DOHH2 (cell line): Measurements from ENCODE around the gene LRRC1.

Experiments used
- H3F3A ChIP-seq: fragments of 200-600 bp; sonication (generic), shearing (Covaris generic); 2 replicates; pipeline ENCODE4 v1.6.0; 2016; ENCODE audit warnings: antibody characterized with exemption, mild to moderate bottlenecking; ENCODE audit not compliant: control insufficient read depth, insufficient read depth
- H3K27ac ChIP-seq: fragments of 200-600 bp; sonication (generic); 2 replicates; pipeline ENCODE4 v1.5.1; 2014; ENCODE audit warnings: low read depth, mild to moderate bottlenecking, low read length, moderate library complexity
- H3K27me3 ChIP-seq: fragments of 200-600 bp; sonication (generic); 2 replicates; pipeline ENCODE4 v1.6.1; 2014; ENCODE audit warnings: mild to moderate bottlenecking, low read length, mixed read lengths; ENCODE audit not compliant: control insufficient read depth
- H3K36me3 ChIP-seq: fragments of 200-600 bp; sonication (generic); 2 replicates; pipeline ENCODE4 v1.6.1; 2014; ENCODE audit warnings: mild to moderate bottlenecking, low read length, moderate library complexity, mixed read lengths; ENCODE audit not compliant: control insufficient read depth
- H3K4me1 ChIP-seq: fragments of 200-600 bp; sonication (generic); 2 replicates; pipeline ENCODE4 v1.6.1; 2014; ENCODE audit warnings: mild to moderate bottlenecking, low read length, mixed read lengths; ENCODE audit not compliant: control insufficient read depth
- H3K4me2 ChIP-seq: fragments of 200-600 bp; sonication (generic); 2 replicates; pipeline ENCODE4 v1.6.0; 2014; ENCODE audit warnings: mild to moderate bottlenecking, low read length, moderate library complexity
- H3K4me3 ChIP-seq: fragments of 200-600 bp; sonication (generic); 2 replicates; pipeline ENCODE4 v1.5.1; 2014; ENCODE audit warnings: mild to moderate bottlenecking, low read length, mixed read lengths
- H3K79me2 ChIP-seq: fragments of 200-600 bp; sonication (generic); 2 replicates; pipeline ENCODE4 v1.6.1; 2014; ENCODE audit warnings: mild to moderate bottlenecking, low read length, mixed read lengths; ENCODE audit not compliant: control insufficient read depth
- H3K9me2 ChIP-seq: fragments of 200-600 bp; sonication (generic); replicated peaks from 2 replicates; pipeline ENCODE4 v1.6.1; 2014; ENCODE audit warnings: mild to moderate bottlenecking, low read length, mixed read lengths; ENCODE audit not compliant: control insufficient read depth
- H3K9me3 ChIP-seq: fragments of 200-600 bp; sonication (generic); 2 replicates; pipeline ENCODE4 v1.6.1; 2014; ENCODE audit warnings: antibody characterized with exemption, low read length, mixed read lengths; ENCODE audit not compliant: control insufficient read depth, insufficient read depth
- H4K20me1 ChIP-seq: fragments of 200-600 bp; sonication (generic); 2 replicates; pipeline ENCODE4 v1.6.0; 2014; ENCODE audit warnings: low read depth, mild to moderate bottlenecking, antibody characterized with exemption, low read length, moderate library complexity; ENCODE audit not compliant: control insufficient read depth, insufficient read depth
- EZH2phosphoT487 ChIP-seq: fragments of 200-600 bp; sonication (generic); IDR thresholded peaks from 2 replicates; pipeline ENCODE4 v1.6.1; 2017; ENCODE audit warnings: borderline replicate concordance, mild to moderate bottlenecking, antibody characterized with exemption, low read length, moderate library complexity, mixed read lengths
- TF ChIP-seq, protein P1 (sequence below): fragments of 200-600 bp; sonication (generic); IDR thresholded peaks from one replicate; pipeline ENCODE4 v1.5.1; 2014; ENCODE audit warnings: antibody characterized with exemption, mild to moderate bottlenecking, low read depth, low read length; ENCODE audit not compliant: poor library complexity, severe bottlenecking

Gene LRRC1

DNA sequence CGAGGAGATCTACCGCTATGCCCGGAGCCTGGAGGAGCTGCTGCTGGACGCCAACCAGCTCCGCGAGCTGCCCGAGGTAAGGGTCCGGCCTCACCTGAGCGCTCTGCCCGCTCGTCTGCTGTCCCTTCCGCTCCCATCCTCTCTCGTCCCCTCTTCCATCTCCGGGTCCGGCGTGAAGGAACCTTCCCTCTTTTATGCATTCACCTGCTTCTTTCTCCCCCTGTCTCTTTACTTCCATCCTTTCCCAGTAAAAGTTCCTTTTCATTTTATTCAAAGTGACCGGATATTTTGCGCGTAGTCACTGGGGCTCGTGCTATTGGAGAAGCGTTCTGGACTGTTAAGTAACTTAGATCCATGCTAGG is 516 bp downstream of the LRRC1 start:
- Histone ChIP-seq H3K79me2 (peaks cover 18% of the 10 kb centered on the region), H3K4me2 (peak overlapping the region; percentile 89), H3F3A (no peaks in the 10 kb centered on the region), H3K27me3 (peaks cover 16% of the 10 kb centered on the region), H4K20me1 (no peaks in the 10 kb centered on the region), H3K36me3 (no peaks in the 10 kb centered on the region), H3K27ac (no peak overlapping the region), H3K9me2 (no peaks in the 10 kb centered on the region), H3K4me3 (peak overlapping the region; percentile 79), H3K4me1 (peaks cover 21% of the 10 kb centered on the region), H3K9me3 (no peaks in the 10 kb centered on the region)
- TF ChIP-seq, protein P1, sequence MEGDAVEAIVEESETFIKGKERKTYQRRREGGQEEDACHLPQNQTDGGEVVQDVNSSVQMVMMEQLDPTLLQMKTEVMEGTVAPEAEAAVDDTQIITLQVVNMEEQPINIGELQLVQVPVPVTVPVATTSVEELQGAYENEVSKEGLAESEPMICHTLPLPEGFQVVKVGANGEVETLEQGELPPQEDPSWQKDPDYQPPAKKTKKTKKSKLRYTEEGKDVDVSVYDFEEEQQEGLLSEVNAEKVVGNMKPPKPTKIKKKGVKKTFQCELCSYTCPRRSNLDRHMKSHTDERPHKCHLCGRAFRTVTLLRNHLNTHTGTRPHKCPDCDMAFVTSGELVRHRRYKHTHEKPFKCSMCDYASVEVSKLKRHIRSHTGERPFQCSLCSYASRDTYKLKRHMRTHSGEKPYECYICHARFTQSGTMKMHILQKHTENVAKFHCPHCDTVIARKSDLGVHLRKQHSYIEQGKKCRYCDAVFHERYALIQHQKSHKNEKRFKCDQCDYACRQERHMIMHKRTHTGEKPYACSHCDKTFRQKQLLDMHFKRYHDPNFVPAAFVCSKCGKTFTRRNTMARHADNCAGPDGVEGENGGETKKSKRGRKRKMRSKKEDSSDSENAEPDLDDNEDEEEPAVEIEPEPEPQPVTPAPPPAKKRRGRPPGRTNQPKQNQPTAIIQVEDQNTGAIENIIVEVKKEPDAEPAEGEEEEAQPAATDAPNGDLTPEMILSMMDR: no peak
- TF ChIP-seq EZH2phosphoT487: no peak

DNA sequence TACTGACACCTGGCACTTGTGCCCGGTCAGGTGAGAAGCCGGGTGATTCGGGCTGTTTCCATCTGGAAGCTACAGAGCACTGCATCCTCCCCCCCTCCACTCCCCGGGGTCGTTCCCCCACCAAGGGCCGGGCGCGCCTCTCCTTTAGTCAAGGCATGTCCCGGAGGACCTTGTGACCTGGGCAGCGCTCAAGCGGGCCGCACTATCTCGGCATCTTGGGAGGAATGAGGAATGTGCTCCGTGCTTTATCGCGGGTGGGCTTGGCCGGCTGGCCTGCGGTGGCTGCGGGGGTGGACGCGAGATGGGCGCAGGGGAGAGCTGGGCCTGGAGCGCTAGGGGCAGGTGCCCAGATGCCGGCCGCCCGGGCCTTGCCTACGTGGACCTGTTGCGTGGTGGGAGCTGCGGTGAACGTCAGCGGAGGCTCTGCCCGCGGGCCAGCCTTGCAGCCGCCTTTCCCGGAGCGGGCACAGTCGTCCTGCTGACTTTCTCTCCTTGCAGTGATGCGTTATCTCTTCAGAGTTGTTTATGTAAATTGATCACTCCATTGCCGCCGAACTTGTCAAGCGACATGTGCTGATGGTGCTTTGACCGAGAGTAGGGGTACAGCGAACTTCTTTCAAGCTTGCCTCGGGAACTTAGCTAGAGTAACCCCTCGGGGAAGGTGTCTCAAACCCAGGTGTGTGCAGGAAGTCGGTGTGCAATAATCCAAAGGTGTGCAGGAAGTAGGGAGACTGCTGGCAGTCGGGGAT is 1.1 kb downstream of the LRRC1 start:
- H3K27me3 ChIP-seq: peaks cover 16% of the 10 kb centered on the region
- H3K27ac ChIP-seq: no peak overlapping the region
- H3F3A ChIP-seq: no peaks in the 10 kb centered on the region
- no peaks in the 10 kb centered on the region for H3K9me2 ChIP-seq
- peak overlapping the region; percentile 79 for H3K4me3 ChIP-seq
- peaks cover 21% of the 10 kb centered on the region for H3K4me1 ChIP-seq
- no peaks in the 10 kb centered on the region for H3K9me3 ChIP-seq
- H3K4me2 ChIP-seq: peak overlapping the region; percentile 89
- no peaks in the 10 kb centered on the region for H3K36me3 ChIP-seq
- peaks cover 18% of the 10 kb centered on the region for H3K79me2 ChIP-seq
- no peaks in the 10 kb centered on the region for H4K20me1 ChIP-seq
- 0 out of 2 replicates have a peak, but pooled peaks have one; percentile 39 for TF ChIP-seq EZH2phosphoT487
- TF ChIP-seq, protein P1: no peak

DNA sequence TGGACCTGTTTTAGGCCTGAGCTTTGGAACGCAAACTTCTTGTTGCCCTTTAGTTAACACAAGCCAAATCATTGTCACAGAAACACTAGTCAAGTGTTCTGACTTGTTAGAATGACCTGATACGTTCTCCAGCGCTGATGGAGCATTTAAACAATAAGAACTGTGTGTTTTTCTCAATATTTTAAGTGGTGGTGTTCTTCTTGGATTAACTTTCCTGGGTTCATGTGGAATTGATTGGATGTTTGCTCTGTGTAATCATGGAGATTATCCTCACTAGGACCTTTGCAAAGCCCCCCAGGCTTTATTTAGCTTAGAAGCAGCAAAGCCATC is 1.6 kb downstream of the LRRC1 start:
- TF ChIP-seq, protein P1: no peak
- peak overlapping the region; percentile 89 for H3K4me2 ChIP-seq
- H4K20me1 ChIP-seq: no peaks in the 10 kb centered on the region
- H3K4me3 ChIP-seq: peak overlapping the region; percentile 79
- no peak overlapping the region for H3K27ac ChIP-seq
- no peaks in the 10 kb centered on the region for H3K9me2 ChIP-seq
- no peaks in the 10 kb centered on the region for H3K9me3 ChIP-seq
- H3K36me3 ChIP-seq: no peaks in the 10 kb centered on the region
- H3K4me1 ChIP-seq: peaks cover 21% of the 10 kb centered on the region
- peaks cover 16% of the 10 kb centered on the region for H3K27me3 ChIP-seq
- no peaks in the 10 kb centered on the region for H3F3A ChIP-seq
- peaks cover 18% of the 10 kb centered on the region for H3K79me2 ChIP-seq
